HG03097 (cell line): ENCODE results near the gene COL20A1.
"Not testable (repeated sequence)": the region's sequence is repeated elsewhere in the genome, so short reads cannot be mapped to it uniquely, and the experiment has no call there.

ENCODE experiments used
- ATAC-seq: cut with Tn5 transposase; IDR thresholded peaks from one replicate; pipeline ENCODE4 v1.9.1; 2021; ENCODE audit not compliant: unreplicated experiment, low FRiP score

Gene COL20A1

DNA sequence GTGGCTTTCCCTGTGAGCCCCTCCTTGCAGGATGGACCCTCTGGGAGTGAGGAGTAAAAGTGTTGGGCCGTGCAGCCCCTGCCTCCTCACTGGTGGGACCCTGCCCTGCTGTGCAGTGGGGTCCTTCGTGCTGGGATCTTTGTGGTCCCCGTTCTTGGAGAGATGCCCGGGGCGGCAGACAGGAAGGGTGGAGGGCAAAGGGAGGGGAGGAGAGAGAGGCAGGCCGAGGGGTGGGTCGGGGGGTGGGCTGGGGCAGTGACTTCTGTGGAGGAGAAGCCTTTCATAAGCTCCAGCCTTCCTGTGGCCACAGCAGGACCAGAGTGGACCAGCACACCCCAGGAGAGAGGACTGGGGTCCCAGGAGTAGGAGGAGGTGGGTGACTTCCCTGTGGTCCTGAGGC lies at the start of gene COL20A1:
COL20A1 (plus strand) TSS at position 283 of the 400 bp plus-strand sequence. CDS start 1,922 bp downstream, outside the sequence.
- no peak for ATAC-seq

GRCh38 chr20:63243604-63244247 lies 49.3 kb upstream of the COL20A1 start:
- ATAC-seq: no peak

GRCh38 chr20:63244468-63244867 lies 48.5 kb upstream of the COL20A1 start:
- ATAC-seq: no peak

GRCh38 chr20:63246490-63247288 lies 46.3 kb upstream of the COL20A1 start:
- no peak for ATAC-seq

GRCh38 chr20:63247671-63248228 lies 45.2 kb upstream of the COL20A1 start:
- ATAC-seq: no peak

- ATAC-seq: no peak
These were observed 44.0 kb upstream of the COL20A1 start for GRCh38 chr20:63248835-63249591.

- ATAC-seq: no peak
These were observed 43.1 kb upstream of the COL20A1 start for GRCh38 chr20:63249891-63250290.

- ATAC-seq: not testable (repeated sequence)
These were observed 41.6 kb upstream of the COL20A1 start for GRCh38 chr20:63251350-63251749.

- ATAC-seq: no peak
These were observed 40.7 kb upstream of the COL20A1 start for GRCh38 chr20:63252284-63252711.

DNA sequence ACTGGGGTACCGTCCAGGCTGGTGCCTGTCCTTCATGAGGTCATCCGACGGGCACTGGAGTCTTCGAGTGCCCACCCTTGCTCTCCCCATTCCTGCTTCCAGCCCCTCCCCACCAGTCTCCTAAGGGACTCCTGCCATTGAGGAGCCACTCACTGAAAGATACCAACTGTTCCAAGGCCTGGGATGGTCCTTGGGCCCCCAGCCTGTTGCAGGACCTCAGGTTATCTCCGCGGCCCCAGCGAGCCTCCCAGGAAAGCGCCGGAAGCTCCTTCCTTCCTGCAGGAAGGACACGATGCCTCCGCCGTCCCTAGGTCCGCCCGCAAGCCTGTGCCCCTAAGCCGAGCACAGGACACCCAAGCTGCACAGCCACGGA lies 39.9 kb upstream of the COL20A1 start:
- no peak for ATAC-seq

- ATAC-seq: no peak
These were observed 39.4 kb upstream of the COL20A1 start for GRCh38 chr20:63253438-63254231.

GRCh38 chr20:63254232-63254605 lies 38.8 kb upstream of the COL20A1 start, which contains the start of gene NKAIN4:
TSS of gene NKAIN4 (minus strand) at chr20:63254463. CDS start at chr20:63254450, 13 bp downstream.
- no peak for ATAC-seq

- no peak for ATAC-seq
These were observed 38.2 kb upstream of the COL20A1 start for GRCh38 chr20:63254606-63255384.

GRCh38 chr20:63255931-63256704 lies 36.9 kb upstream of the COL20A1 start:
- ATAC-seq: no peak

DNA sequence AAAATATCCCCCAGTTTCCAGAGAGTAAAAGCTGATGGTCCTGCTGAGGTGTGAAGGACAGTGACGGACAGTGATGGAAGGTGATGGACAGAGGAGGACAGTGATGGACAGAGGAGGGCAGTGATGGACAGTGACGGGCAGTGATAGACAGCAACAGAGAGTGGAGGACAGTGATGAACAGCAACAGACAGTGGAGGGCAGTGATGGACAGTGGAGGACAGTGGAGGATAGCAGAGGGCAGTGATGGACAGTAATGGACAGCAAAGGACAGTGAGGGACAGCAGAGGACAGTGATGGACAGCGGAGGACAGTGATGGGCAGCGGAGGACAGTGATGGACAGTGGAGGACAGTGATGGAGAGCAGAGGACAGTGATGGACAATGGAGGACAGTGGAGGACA lies 36.0 kb upstream of the COL20A1 start:
- no peak for ATAC-seq

DNA sequence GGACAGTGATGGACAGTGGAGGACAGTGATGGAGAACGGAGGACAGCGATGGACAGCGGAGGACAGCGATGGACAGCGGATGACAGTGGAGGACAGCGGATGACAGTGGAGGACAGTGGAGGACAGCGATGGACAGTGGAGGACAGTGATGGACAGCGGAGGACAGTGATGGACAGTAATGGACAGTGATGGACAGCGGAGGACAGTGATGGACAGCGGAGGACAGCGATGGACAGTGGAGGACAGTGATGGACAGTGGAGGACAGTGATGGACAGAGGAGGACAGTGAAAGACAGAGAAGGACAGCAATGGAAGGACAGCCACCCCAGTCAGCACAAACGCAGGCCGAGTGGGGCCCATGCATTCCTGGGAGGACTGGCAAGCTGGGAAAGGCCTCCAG lies 35.4 kb upstream of the COL20A1 start:
- ATAC-seq: no peak

GRCh38 chr20:63258781-63259180 lies 34.2 kb upstream of the COL20A1 start:
- ATAC-seq: no peak

- ATAC-seq: no peak
These were observed 33.1 kb upstream of the COL20A1 start for GRCh38 chr20:63259734-63260460.
